Fibroblast of upper back skin (primary cell): Measurements from ENCODE around the gene NUDT9.
A peak's percentile ranks its signal among the peaks of the same experiment; 100 is the strongest.
"Not testable (repeated sequence)": the region's sequence is repeated elsewhere in the genome, so short reads cannot be mapped to it uniquely, and the experiment has no call there.

Experiments
- DNase-seq: peaks from one replicate; pipeline ENCODE4 v3.0.0-alpha.2; 2013

Gene NUDT9

GRCh38 chr4:87410157-87410556 is 12.2 kb upstream of the NUDT9 start:
- no peak for DNase-seq

- DNase-seq = peak; percentile 23
These were observed 11.7 kb upstream of the NUDT9 start for GRCh38 chr4:87410679-87411078.

GRCh38 chr4:87414816-87415215 is 7.6 kb upstream of the NUDT9 start:
- no peak for DNase-seq

- DNase-seq = no peak
These were observed 5.4 kb upstream of the NUDT9 start for GRCh38 chr4:87416965-87417364.

GRCh38 chr4:87418410-87418809 is 4.0 kb upstream of the NUDT9 start:
- DNase-seq = not testable (repeated sequence)

- DNase-seq = no peak
These were observed 2.7 kb upstream of the NUDT9 start for GRCh38 chr4:87419578-87420249.

GRCh38 chr4:87420276-87420830 is 2.0 kb upstream of the NUDT9 start:
- DNase-seq = no peak

- no peak for DNase-seq
These were observed 1.1 kb downstream of the NUDT9 start for GRCh38 chr4:87423317-87424098.

- DNase-seq = not testable (repeated sequence)
These were observed 1.7 kb downstream of the NUDT9 start for GRCh38 chr4:87424099-87424543.

GRCh38 chr4:87425711-87426110 is 3.3 kb downstream of the NUDT9 start:
- no peak for DNase-seq

GRCh38 chr4:87426865-87427517 is 4.6 kb downstream of the NUDT9 start:
- no peak for DNase-seq

- no peak for DNase-seq
These were observed 5.1 kb downstream of the NUDT9 start for GRCh38 chr4:87427518-87427868.

GRCh38 chr4:87428979-87429378 is 6.6 kb downstream of the NUDT9 start:
- no peak for DNase-seq

GRCh38 chr4:87430038-87430437 is 7.7 kb downstream of the NUDT9 start:
- DNase-seq = no peak

- no peak for DNase-seq
These were observed 11.0 kb downstream of the NUDT9 start for GRCh38 chr4:87433342-87433741.

- DNase-seq = no peak
These were observed 20.5 kb downstream of the NUDT9 start for GRCh38 chr4:87442889-87443288.

GRCh38 chr4:87444741-87445140 is 22.4 kb downstream of the NUDT9 start:
- no peak for DNase-seq

- DNase-seq = no peak
These were observed 23.6 kb downstream of the NUDT9 start for GRCh38 chr4:87445964-87446363.

- DNase-seq = not testable (repeated sequence)
These were observed 24.0 kb downstream of the NUDT9 start for GRCh38 chr4:87446375-87446774.

- no peak for DNase-seq
These were observed 29.2 kb downstream of the NUDT9 start for GRCh38 chr4:87451537-87451936.

GRCh38 chr4:87458913-87459312 is 36.5 kb downstream of the NUDT9 start:
- no peak for DNase-seq

- DNase-seq = peak; percentile 23
These were observed 38.9 kb downstream of the NUDT9 start for GRCh38 chr4:87461281-87461700.

GRCh38 chr4:87462102-87462501 is 39.7 kb downstream of the NUDT9 start:
- no peak for DNase-seq
